HEK293 (cell line): Measurements from ENCODE around the gene ELMO1.

Experiments used
- CTCF ChIA-PET: fragments of 350-600 bp; formaldehyde crosslinking; extraction: SDS; loops from one replicate; lab custom pipeline; 2021; ENCODE audit warnings: antibody characterized with exemption; lab: Yijun Ruan, JAX
- POLR2A ChIA-PET: fragments of 300-600 bp; formaldehyde crosslinking; extraction: SDS; loops from one replicate; lab custom pipeline; 2020; ENCODE audit warnings: antibody characterized with exemption, inconsistent platforms; lab: Yijun Ruan, JAX
- H3K27ac ChIP-seq: fragments of 200-500 bp; sonication (Bioruptor generic); 2 replicates; pipeline ENCODE4 v1.5.1; 2014; ENCODE audit warnings: low read depth, low read length, control low read depth, inconsistent platforms; ENCODE audit errors: extremely low read depth
- H3K36me3 ChIP-seq, 2 experiments: fragments of 200-500 bp in 1 of 2; sonication (Bioruptor generic) in 1 of 2; 1 replicate in 1 of 2; 2 replicates in 1 of 2; pipeline ENCODE4 v1.5.1; 2014 to 2017; ENCODE audit warnings: inconsistent platforms in 2 of 2, low read length in 2 of 2; ENCODE audit not compliant: control insufficient read depth in 2 of 2, insufficient read depth in 1 of 2
- H3K4me1 ChIP-seq: fragments of 200-500 bp; sonication (Bioruptor generic); 2 replicates; pipeline ENCODE4 v1.5.1; 2014; ENCODE audit warnings: mild to moderate bottlenecking, low read length, inconsistent platforms; ENCODE audit not compliant: control insufficient read depth, insufficient read depth
- H3K4me3 ChIP-seq: 2 replicates; pipeline ENCODE4 v1.5.1; 2011; ENCODE audit warnings: low read depth, mild to moderate bottlenecking, control low read depth, low read length, moderate library complexity
- H3K9me3 ChIP-seq: fragments of 200-500 bp; sonication (Bioruptor generic); 2 replicates; pipeline ENCODE4 v1.5.1; 2014; ENCODE audit warnings: low read depth, low read length, inconsistent platforms; ENCODE audit not compliant: control insufficient read depth, insufficient read depth
- KLF16 ChIP-seq: fragments of 450-650 bp; formaldehyde crosslinking; IDR thresholded peaks from 2 replicates; pipeline ENCODE4 v1.5.1; 2017; ENCODE audit warnings: missing biosample characterization, missing genetic modification characterization
- PRDM1 ChIP-seq: fragments of 450-650 bp; formaldehyde crosslinking; IDR thresholded peaks from 2 replicates; pipeline ENCODE4; 2016; ENCODE audit warnings: missing biosample characterization, missing genetic modification characterization
- SCRT2 ChIP-seq: fragments of 450-650 bp; formaldehyde crosslinking; IDR thresholded peaks from 2 replicates; pipeline ENCODE4 v1.5.1; 2016; ENCODE audit warnings: missing biosample characterization, missing genetic modification characterization
- SP2 ChIP-seq: fragments of 450-650 bp; formaldehyde crosslinking; IDR thresholded peaks from 2 replicates; pipeline ENCODE4 v1.5.1; 2016; ENCODE audit warnings: missing biosample characterization, missing genetic modification characterization
- ZNF175 ChIP-seq: fragments of 450-650 bp; formaldehyde crosslinking; IDR thresholded peaks from 2 replicates; pipeline ENCODE4 v1.5.1; 2016; ENCODE audit warnings: missing biosample characterization, missing genetic modification characterization
- ZNF24 ChIP-seq: fragments of 450-650 bp; formaldehyde crosslinking; IDR thresholded peaks from 2 replicates; pipeline ENCODE4 v1.5.1; 2016; ENCODE audit warnings: missing biosample characterization, missing genetic modification characterization
- ZNF292 ChIP-seq: fragments of 450-650 bp; formaldehyde crosslinking; IDR thresholded peaks from 2 replicates; pipeline ENCODE4 v1.5.1; 2016; ENCODE audit warnings: low read depth, missing biosample characterization, missing genetic modification characterization, borderline replicate concordance
- ZNF37A ChIP-seq: fragments of 450-650 bp; IDR thresholded peaks from 2 replicates; pipeline ENCODE4 v1.5.1; 2018; ENCODE audit warnings: missing biosample characterization, missing genetic modification characterization
- ZNF423 ChIP-seq: fragments of 450-650 bp; formaldehyde crosslinking; IDR thresholded peaks from 2 replicates; pipeline ENCODE4 v1.5.1; 2016; ENCODE audit warnings: missing biosample characterization, missing genetic modification characterization
- ZNF621 ChIP-seq: fragments of 450-650 bp; formaldehyde crosslinking; IDR thresholded peaks from 2 replicates; pipeline ENCODE4 v1.5.1; 2017; ENCODE audit warnings: missing biosample characterization, missing genetic modification characterization
- ZNF654 ChIP-seq: fragments of 450-650 bp; formaldehyde crosslinking; IDR thresholded peaks from 2 replicates; pipeline ENCODE4 v1.5.1; 2016; ENCODE audit warnings: low read depth, missing biosample characterization, missing genetic modification characterization
- ZNF843 ChIP-seq: fragments of 450-650 bp; formaldehyde crosslinking; IDR thresholded peaks from 2 replicates; pipeline ENCODE4 v1.5.1; 2016; ENCODE audit warnings: missing biosample characterization, missing genetic modification characterization
- TF ChIP-seq, protein P1 (sequence below): fragments of 450-650 bp; formaldehyde crosslinking; IDR thresholded peaks from 2 replicates; pipeline ENCODE4; 2016; ENCODE audit warnings: missing biosample characterization, missing genetic modification characterization
- TF ChIP-seq, protein P2 (sequence below): fragments of 450-650 bp; formaldehyde crosslinking; IDR thresholded peaks from 2 replicates; pipeline ENCODE4 v1.5.1; 2016; ENCODE audit warnings: missing biosample characterization, missing genetic modification characterization
- TF ChIP-seq, protein P3 (sequence below): fragments of 450-650 bp; formaldehyde crosslinking; IDR thresholded peaks from 2 replicates; pipeline ENCODE4 v1.5.1; 2016; ENCODE audit warnings: missing biosample characterization, missing genetic modification characterization

The ELMO1 gene

DNA sequence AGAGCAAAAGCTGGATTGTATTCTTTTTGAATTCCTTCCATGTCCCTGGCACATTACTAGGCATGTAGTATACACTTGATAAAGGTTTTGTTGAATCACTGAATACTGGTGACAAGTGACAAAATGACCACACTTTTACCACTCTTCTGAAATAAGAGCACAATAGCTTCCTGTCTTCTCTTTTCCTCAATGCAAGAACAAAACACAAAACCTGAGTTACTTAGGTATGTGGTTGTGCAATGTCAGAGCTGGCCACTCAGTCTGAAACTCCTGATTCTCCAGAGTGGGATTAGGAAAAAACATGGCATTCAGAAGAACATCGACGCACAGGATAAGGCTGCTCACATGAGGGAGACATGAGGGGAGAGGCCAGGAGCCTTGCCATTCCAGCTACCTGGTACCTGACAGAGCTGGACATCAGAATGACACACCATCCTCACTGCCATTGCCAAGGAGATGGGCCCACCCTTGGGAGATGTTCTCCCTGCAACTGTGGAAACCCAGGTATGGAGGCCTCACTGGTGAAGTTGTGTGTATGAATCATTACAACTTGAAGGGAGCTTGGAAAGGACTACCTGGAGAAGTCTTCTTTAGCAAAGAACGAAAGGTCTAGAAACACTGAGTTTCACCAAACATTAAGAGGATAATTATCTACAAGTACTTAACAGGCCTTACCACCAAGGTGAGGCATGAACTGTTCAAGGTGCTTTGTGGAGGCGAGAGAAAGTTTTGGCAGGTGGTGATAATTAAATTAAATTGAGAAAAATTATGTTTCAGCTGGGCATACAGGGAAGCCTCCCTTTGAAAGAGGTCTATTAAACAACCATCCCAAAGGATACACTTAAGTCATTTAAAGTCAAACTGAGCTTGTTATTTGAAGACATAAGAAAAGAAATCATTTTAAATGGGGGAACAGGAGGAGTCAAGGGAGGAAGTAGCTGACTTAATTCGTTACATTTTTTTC is 477.8 kb downstream of the ELMO1 start (continued):
- TF ChIP-seq, protein P1, sequence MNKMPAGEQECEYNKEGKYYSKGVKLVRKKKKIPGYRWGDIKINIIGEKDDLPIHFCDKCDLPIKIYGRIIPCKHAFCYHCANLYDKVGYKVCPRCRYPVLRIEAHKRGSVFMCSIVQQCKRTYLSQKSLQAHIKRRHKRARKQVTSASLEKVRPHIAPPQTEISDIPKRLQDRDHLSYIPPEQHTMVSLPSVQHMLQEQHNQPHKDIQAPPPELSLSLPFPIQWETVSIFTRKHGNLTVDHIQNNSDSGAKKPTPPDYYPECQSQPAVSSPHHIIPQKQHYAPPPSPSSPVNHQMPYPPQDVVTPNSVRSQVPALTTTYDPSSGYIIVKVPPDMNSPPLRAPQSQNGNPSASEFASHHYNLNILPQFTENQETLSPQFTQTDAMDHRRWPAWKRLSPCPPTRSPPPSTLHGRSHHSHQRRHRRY (tag by site-specific recombination) = no peak
- TF ChIP-seq, protein P2, sequence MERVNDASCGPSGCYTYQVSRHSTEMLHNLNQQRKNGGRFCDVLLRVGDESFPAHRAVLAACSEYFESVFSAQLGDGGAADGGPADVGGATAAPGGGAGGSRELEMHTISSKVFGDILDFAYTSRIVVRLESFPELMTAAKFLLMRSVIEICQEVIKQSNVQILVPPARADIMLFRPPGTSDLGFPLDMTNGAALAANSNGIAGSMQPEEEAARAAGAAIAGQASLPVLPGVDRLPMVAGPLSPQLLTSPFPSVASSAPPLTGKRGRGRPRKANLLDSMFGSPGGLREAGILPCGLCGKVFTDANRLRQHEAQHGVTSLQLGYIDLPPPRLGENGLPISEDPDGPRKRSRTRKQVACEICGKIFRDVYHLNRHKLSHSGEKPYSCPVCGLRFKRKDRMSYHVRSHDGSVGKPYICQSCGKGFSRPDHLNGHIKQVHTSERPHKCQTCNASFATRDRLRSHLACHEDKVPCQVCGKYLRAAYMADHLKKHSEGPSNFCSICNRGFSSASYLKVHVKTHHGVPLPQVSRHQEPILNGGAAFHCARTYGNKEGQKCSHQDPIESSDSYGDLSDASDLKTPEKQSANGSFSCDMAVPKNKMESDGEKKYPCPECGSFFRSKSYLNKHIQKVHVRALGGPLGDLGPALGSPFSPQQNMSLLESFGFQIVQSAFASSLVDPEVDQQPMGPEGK (tag by site-specific recombination) = no peak
- no peak for TF ChIP-seq KLF16
- no peak for TF ChIP-seq ZNF24
- no peak for TF ChIP-seq ZNF292 (tag by site-specific recombination)
- TF ChIP-seq ZNF423 (tag by site-specific recombination) = no peak
- no peak for TF ChIP-seq ZNF843

DNA sequence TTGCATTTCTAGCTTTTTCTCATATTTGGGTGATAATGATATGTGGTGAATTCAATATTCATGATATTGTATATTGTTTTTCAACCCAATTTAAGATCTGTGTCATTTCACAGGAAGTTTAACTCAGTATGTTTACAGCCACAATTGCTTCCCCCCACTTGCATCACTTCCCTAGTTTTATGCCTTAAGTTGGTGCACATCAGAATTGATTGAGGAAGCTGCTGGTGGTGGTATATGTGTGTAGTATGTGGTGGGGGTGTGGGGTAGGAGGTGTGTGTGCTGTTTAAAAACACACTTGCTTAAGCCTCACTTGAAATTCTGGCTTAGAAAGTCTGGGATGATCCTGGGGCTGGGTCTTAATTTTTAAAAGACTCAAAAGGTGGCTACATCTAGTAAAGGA is 479.3 kb downstream of the ELMO1 start:
- H3K4me3 ChIP-seq = no peak overlapping the region
- CTCF ChIA-PET = interaction anchor here (0.6 to 5.8 kb wide), 8 partner anchors 9 to 478 kb away, joined by 3 to 101 read pairs (median 34); no protein-coding TSS in a partner anchor
- no peak overlapping the region for H3K27ac ChIP-seq
- H3K4me1 ChIP-seq = peaks cover 8% of the 10 kb centered on the region
- POLR2A ChIA-PET = no interaction called here
- no peak for TF ChIP-seq ZNF654 (tag by site-specific recombination)
- TF ChIP-seq SP2 (tag by site-specific recombination) = no peak
- TF ChIP-seq ZNF37A (tag by site-specific recombination) = no peak
- no peak for TF ChIP-seq SCRT2 (tag by site-specific recombination)
- TF ChIP-seq ZNF175 = no peak
- no peak for TF ChIP-seq ZNF621 (tag by site-specific recombination)
- no peaks in the 10 kb centered on the region for H3K9me3 ChIP-seq
- H3K36me3 ChIP-seq = no peaks in the 10 kb centered on the region

DNA sequence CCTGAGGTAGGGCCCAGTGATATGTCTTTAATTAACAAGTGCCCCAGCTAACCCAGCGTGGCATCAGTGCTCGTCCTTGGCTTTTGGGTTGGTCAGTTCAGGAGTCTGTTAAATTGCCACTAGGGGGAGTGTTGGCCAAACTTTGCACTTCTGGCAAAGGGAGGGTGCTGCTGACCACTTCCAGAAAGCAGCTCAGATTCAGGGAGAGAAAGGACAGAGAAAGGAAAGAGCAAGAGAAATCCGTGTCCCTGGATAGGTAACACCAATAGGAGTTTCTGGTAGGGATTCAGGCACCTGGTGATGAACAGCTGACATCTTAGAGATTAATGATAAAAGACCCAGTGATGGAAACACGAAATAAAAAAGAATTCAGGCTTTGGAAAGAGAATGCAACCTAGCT is 481.3 kb downstream of the ELMO1 start:
- peaks cover 8% of the 10 kb centered on the region for H3K4me1 ChIP-seq
- H3K4me3 ChIP-seq = no peak overlapping the region
- H3K36me3 ChIP-seq = no peaks in the 10 kb centered on the region
- ChIA-PET POLR2A (interaction anchor here (0.9 to 1.4 kb wide), 2 partner anchors 12 to 215 kb away, joined by 3 to 10 read pairs; no protein-coding TSS in a partner anchor), CTCF (interaction anchor here (0.6 to 5.8 kb wide), 42 partner anchors 10 to 1351 kb away, joined by 3 to 101 read pairs (median 4); no protein-coding TSS in a partner anchor)
- TF ChIP-seq PRDM1 (tag by site-specific recombination) (peak; percentile 87), ZNF654 (tag by site-specific recombination) (peak; percentile 62)
- TF ChIP-seq, protein P3, sequence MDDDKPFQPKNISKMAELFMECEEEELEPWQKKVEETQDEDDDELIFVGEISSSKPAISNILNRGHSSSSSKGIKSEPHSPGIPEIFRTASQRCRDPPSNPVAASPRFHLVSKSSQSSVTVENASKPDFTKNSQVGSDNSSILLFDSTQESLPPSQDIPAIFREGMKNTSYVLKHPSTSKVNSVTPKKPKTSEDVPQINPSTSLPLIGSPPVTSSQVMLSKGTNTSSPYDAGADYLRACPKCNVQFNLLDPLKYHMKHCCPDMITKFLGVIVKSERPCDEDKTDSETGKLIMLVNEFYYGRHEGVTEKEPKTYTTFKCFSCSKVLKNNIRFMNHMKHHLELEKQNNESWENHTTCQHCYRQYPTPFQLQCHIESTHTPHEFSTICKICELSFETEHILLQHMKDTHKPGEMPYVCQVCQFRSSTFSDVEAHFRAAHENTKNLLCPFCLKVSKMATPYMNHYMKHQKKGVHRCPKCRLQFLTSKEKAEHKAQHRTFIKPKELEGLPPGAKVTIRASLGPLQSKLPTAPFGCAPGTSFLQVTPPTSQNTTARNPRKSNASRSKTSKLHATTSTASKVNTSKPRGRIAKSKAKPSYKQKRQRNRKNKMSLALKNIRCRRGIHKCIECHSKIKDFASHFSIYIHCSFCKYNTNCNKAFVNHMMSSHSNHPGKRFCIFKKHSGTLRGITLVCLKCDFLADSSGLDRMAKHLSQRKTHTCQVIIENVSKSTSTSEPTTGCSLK (tag by site-specific recombination) = no peak
- H3K27ac ChIP-seq = no peak overlapping the region
- no peaks in the 10 kb centered on the region for H3K9me3 ChIP-seq
